ENCODE data around the gene RNF43.

- TF ChIP-seq, protein P1, sequence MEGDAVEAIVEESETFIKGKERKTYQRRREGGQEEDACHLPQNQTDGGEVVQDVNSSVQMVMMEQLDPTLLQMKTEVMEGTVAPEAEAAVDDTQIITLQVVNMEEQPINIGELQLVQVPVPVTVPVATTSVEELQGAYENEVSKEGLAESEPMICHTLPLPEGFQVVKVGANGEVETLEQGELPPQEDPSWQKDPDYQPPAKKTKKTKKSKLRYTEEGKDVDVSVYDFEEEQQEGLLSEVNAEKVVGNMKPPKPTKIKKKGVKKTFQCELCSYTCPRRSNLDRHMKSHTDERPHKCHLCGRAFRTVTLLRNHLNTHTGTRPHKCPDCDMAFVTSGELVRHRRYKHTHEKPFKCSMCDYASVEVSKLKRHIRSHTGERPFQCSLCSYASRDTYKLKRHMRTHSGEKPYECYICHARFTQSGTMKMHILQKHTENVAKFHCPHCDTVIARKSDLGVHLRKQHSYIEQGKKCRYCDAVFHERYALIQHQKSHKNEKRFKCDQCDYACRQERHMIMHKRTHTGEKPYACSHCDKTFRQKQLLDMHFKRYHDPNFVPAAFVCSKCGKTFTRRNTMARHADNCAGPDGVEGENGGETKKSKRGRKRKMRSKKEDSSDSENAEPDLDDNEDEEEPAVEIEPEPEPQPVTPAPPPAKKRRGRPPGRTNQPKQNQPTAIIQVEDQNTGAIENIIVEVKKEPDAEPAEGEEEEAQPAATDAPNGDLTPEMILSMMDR (conservative IDR thresholded peaks at IDR 0.05; ENCODE audit: low read depth, low read length) = no peak
- TF ChIP-seq EZH2 (IDR thresholded peaks at IDR 0.05; ENCODE audit: borderline replicate concordance, low read depth, low read length, poor library complexity, severe bottlenecking) = no peak
Observed at GRCh38 chr17:58375811-58376210, 41.5 kb downstream of the RNF43 start.
